SKM-1 (cell line): ENCODE results near the gene SFXN3.

Source experiments
- DNase-seq: peaks from one replicate; lab custom pipeline; 2025; ENCODE audit not compliant: unreplicated experiment; lab: John Stamatoyannopoulos, UW

Gene SFXN3, protein sequence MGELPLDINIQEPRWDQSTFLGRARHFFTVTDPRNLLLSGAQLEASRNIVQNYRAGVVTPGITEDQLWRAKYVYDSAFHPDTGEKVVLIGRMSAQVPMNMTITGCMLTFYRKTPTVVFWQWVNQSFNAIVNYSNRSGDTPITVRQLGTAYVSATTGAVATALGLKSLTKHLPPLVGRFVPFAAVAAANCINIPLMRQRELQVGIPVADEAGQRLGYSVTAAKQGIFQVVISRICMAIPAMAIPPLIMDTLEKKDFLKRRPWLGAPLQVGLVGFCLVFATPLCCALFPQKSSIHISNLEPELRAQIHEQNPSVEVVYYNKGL

DNA sequence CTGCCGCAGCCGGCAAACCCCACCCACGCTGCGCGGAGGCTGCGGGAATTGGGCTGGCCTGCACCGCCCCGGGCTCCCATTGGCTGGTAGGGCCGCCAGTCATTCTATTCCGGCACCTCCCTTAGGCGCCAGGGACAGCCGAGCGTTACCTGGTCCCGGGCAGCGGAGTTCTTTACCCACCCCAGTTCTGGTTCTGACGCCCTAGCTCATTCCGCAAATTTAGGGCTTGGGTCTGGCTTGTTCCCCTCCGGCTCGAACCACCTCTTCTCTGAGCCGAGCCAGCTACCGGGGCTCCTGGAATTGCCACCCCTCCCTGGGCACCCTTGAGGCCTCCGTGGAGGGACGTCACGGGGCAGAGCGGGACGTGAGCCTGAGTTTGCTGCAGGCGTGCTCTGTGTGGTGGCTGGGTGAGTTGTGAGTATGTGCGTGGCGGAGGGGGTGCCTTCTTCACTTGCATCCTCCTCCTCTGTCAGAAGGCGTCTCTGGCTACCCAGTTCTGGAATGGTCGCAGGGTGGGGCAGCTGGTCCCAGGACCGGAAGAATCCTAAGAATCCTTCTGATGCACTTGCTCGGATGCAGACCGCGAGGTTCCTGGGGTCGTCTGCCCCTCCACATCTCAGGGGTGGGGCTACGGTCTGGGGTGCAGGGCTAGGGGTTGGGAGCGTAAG lies at the start of gene SFXN3, which contains the start of gene PDZD7:
TSS of gene SFXN3 (plus strand) at position 107 of the 668 bp plus-strand sequence. CDS start 3,461 bp downstream, outside the sequence.
TSS of gene PDZD7 (minus strand) at position 2 of the 668 bp plus-strand sequence. CDS start 910 bp downstream, outside the sequence.
- peak; percentile 85 for DNase-seq

DNA sequence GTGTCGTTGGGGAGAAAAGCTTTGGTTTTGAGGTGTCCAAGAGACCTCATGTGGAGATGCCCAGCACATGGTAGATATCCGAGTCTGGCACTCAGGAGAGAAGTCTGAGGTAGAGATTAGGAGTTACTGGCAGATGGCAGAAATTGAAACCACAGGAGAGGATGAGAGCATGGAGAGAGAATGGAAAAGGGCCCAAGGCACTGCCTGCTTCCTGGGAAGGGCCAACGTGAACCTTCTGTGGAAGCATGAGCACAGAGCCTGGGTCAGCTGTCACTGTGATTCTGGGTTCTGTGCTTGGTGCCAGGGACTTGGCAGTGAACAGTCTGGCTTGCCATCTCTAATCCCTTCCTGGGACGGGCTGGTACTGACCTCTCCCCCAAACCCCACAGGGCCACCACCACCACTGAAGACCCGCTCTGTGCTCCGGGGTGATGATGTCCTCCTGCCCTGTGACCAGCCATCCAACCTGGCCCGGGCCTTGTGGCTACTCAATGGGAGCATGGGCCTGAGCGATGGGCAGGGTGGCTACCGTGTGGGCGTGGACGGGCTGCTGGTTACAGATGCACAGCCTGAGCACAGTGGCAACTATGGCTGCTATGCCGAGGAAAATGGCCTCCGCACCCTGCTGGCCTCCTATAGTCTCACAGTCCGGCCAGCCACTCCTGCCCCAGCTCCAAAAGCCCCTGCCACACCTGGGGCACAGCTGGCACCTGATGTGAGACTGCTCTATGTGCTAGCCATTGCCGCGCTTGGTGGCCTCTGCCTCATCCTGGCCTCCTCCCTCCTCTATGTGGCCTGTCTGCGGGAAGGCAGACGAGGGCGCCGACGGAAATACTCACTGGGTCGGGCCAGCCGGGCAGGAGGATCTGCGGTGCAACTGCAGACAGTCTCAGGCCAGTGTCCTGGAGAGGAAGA lies 47.9 kb upstream of the SFXN3 start:
- DNase-seq = no peak

DNA sequence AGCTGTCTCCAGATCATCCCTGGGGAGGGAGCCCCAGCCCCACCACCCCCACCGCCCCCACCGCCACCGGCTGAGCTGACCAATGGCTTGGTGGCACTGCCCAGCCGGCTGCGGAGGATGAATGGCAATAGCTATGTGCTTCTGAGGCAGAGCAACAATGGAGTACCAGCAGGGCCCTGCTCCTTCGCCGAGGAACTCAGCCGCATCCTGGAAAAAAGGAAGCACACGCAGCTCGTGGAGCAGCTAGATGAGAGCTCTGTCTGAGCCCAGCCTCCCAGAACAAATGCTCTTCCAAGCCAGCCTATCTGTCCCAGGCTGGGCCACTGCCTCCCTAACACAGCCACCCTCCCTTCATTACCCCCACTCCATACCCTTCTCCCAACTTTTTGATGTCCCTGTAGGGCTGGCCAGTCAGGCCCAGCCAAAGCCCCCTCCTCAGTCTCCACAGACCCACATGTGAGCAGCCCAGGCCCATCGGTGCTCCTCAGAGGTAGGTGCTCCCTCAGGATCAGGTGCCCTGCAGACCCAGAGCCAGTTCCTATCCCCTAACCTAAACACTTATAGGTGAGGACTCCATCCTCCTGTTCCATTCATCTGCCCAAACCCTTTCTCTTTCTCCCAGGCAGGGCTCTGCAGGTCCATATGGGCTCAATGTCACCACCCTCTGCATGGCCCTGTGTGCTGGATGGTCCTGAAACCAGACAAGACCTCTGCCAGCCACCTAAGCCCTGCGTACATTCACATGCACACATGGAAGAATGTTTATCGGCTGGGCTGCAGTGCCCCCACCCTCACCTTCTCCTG lies 47.0 kb upstream of the SFXN3 start:
- DNase-seq = no peak

DNA sequence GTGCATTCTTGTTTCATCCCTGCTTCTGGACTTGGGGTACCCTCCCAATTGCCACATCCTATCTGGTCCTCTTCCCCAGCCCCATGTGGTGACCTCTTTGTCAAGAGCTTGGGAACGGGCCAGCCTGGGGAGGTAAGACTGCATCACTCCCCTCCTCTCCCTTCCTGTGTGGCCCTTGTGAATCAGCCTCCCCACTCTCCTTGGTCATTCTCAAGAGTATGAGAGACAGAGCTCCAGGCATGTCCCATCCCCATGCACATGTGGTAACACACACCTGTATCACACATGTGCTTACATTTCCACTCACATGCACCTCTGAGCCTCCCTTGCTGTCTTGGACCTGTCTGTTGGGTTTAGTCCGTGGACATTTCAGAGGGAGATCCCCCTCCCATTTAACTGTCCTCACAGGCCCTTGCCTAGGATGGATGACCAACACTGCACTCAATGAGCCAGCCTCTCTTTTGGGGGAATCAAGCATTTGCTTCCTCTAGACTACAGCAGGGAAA lies 46.3 kb upstream of the SFXN3 start:
- DNase-seq = no peak

DNA sequence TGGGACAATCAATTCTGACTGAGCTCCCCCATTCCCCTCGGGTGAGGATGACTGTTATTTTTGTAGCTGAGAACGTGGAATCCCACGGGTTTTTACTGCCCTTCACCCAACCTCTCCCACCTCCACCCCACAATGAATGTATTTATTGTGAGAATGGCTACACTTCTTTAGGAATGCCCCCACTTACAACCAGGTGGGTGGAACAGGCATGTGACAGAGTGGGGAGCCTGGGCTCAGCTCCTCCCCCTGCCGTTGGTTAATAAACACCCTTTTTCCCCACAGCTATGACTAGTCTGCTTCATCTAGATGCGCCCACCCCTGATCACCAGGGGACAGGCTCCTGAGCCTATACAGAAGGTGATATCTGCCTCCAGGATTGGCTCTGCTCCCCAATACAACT lies 45.7 kb upstream of the SFXN3 start:
- DNase-seq = no peak

DNA sequence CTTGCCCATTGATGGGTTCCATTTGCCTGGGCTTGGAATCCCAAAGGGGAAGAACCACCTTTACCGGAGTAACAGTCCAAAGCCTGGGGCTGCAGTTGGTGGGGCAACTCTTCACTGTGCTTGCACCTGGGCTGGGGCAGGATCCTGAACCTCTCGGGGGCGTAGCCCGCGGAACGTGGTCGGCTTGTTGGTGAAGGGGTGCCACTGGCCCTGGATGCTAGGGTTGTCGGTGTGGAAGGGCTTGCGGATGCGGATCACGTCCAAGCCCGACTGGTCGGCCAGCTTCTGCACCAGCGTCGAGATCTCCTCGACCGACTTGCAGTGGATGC lies 44.4 kb upstream of the SFXN3 start:
- DNase-seq = no peak

DNA sequence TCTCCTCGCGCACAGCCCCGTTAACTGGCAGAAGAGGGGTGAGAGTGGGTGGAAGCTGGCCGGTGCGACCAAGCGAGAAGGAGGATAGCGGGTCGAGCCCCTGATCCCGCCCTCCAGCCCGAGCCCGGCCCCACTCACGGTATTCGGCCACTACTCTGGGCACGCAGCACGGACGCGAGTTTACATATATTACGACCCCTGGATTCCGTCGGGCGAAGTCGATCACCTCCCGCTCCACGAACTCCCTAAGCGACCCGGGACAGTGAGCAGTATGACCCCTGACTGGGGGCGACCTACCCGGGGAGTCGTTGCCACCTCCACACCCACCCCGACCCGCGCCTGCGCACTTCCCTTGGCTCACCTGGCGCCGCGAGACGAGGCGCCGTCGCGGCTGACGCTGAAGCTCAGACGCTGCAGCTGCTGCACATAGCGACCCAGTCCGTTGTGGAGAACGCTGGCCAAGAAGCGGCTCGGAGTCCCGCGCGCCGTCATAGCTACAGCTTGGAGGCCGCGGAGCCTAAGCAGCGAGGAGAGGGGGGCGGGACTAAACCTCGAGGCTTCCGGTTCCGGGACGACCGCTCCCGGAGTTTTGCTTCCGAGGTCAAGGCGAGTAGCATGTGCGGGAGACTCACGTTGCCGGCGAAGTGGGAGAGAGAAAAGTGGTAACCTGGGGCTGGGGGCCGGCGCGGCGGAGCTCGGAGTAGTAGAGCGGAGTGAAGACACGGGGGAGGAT lies 43.9 kb upstream of the SFXN3 start, which contains the start of the genes MRPL43 and TWNK:
TSS of gene MRPL43 (minus strand) at position 546 of the 733 bp plus-strand sequence. CDS start at position 492, 54 bp downstream.
TSS of gene TWNK (plus strand) at position 592 of the 733 bp plus-strand sequence. CDS start 668 bp downstream, outside the sequence.
- peak; percentile 72 for DNase-seq

DNA sequence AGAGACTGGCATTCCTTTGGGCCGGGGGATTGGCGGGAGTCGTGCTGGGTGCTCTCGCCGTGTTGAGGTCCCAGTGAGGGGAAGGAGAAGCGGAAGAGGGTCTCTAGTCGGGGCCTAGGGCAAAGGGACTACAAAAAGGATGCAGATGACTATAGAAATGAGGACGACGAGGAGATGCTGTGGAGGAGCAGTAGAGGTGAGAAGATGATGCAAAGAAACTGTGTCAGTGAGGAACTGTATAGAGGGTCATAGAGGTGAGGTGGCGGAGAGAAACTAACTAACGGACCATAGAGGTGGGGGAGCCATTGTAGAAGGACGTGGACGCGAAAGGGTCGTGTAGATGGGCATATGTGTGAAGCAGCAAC lies 43.4 kb upstream of the SFXN3 start:
- no peak for DNase-seq

DNA sequence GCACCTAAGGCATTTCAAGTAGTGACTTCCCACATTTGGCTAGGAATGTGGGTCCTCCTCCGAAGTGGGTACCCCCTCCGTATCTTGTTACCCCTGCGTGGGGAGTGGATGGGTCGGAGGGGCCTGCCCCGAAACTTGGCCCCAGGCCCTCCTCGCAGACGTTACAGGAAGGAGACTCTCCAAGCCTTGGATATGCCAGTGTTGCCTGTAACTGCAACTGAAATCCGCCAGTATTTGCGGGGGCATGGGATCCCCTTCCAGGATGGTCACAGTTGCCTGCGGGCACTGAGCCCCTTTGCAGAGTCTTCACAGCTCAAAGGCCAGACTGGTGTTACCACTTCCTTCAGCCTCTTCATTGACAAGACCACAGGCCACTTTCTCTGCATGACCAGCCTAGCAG lies 42.9 kb upstream of the SFXN3 start:
- DNase-seq = no peak

DNA sequence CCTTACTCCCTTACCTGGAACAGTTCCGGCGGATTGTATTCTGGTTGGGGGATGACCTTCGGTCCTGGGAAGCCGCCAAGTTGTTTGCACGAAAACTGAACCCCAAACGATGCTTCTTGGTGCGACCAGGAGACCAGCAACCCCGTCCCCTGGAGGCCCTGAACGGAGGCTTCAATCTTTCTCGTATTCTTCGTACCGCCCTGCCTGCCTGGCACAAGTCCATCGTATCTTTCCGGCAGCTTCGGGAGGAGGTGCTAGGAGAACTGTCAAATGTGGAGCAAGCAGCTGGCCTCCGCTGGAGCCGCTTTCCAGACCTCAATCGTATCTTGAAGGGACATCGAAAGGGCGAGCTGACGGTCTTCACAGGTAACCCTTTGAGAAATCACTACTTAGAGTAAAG lies 41.9 kb upstream of the SFXN3 start:
- no peak for DNase-seq

DNA sequence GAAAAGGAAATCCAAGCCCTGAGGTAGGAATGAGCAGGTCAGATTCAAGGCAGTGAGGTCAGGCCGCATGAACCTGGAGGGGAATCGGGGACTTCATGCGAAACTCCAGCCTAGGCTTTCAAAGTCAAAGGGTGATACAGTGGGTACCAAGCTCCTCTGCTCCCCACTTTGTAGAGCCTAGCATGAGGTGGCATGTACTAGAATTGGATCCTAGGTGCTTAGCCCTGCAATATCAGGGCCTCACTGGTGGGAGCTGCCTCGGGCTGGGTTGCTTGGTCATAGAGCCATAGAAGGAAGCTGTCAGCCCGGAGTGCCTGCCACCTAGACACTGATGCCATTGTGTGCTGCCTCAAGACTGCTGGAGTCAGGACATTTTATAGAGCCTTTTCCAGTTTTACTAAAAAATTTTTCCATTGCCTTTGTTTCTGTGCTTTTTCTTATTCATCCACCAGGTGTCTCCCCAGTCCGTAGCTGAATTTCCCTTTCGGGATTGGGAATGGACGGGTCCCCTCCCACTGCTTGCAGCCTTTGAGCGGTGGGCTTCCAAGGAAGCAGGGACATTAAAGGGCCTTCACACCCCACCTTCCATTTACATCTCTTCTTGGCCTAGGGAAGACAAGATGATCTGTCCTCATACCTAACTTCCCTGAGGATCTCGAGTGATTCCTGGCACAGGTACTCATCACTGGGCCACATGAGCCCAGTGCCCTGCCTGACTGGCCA lies 36.9 kb upstream of the SFXN3 start:
- DNase-seq = no peak

DNA sequence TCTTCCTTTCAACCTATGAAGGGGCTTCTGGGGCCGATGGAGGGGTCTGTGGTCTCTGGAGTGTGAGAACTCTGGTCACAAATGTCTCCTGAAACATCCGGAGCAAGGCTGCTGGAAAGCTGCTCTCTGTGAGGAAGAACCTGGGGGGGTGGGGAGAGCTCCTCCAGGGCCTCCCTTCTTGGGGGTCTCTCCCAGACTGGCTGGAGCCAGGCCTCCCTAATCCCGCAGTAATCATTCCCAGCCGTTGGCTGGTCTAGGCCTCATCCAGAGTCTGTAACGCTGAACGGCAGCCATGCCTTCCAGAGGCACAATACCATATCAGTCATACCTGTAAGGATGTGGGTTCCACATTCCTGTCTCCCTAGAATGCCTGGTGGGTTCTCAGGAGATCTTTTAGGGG lies 35.9 kb upstream of the SFXN3 start:
- DNase-seq = no peak

DNA sequence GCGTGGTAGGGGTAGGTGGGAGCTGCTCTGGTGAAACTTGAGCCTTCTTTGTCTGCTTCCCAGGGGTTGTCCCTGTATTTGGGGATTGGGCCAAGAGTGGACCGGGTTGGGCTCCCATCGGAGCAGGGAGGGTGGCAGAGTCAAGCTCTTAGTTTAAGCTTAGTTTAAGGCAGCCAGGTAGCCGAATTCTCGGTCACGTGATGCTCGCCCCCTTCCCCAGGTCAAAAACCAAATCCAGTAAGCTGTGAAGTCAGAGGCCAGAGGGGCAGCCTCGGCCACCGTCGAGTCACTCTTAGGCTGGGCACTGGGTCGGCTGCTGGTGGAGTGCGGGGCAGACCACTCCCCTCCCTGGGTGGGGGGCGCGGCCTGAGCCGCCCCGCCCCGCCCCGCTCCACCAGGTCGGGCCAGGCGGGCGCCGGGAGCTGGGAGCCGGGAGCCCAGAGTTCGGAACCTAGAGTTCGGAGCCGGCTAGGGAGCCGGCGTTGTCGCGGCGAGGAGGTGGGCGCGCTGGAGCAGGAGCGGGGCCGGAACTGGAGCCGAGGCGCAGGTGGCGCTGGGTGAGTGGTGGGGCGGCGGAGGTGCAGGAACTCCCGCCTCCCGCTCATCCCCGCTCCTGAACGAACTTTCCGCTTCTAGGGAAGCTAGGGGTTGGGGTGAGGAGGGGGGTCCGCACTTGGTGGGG lies 34.2 kb upstream of the SFXN3 start:
- no peak for DNase-seq

DNA sequence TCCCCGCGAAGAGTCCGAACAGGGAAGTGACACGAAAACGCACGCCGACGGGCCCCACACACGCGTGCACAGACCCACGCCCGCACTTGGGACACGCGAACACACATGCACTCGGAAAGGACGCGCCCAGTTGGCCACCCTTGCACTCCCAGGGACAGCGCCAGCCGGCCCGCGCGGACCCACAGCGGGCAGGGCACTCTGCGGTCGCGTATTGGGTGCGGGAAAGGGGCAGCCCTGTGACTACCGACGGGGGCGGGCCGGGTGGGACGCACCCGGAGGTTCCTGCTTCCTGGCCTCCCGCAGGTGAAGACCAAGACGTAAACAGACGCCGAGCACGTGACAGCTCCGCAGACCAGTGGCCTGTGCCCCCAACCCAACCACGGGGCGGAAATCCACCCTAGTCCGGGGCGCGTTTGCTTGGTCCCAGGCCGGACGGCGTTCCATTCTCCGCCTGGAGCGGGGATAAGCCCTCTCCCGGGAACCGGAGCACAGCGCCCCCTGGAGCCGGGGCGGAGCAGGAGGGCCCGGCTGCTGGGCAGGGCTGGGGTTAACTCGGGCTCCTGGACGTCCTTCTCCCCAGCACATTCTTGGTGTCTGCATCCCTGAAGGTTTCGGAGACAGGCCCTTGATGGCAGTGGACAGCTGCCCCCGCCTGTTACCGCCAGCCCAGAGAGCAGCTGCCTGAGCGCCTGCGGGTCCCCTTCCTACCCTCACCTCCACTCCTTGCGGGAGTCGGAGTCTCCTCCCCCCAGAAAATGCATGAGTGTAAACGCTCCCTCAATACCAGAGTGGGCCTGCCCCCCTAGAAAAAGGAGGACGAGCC lies 33.5 kb upstream of the SFXN3 start:
- DNase-seq = peak; percentile 69

DNA sequence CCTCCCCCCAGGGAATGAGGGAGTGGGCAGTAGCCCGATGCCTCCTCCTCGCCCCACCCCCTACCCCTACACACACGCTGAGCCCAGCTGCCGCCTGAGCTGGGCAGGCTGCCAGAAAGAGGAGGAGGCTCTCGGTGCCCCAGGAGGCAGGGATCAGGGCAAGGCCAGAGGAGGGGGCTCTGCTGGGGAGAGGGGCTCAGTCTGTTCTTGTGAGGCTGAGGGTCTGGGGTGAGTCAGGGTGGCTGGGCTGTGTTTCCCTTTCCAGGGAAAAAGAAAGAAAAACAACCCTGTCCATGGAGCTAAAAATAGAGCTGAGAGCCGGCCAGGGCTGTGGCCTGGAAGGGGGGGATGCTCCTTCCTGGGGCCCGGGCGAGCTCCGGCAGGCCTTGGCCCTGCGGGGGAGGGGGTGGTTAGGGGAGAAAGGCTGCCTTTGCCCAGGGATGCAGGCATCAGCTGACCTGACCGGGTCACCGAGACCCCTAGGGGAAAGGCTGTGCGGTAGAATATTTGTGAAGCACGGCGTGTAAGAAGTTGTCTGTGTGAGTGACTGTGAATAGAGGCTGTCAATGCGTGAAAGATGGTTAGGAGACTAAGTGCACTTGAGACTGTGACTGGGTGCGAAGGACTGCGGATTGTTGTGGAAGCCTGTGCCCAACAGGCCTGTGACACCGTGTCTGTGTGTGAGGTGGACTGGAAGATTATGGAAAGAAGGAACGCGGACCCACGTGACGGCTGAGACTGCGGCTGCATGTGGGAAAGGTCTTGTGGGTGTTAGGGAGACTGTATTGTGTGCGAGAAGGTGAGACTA lies 32.6 kb upstream of the SFXN3 start:
- DNase-seq = peak; percentile 16

DNA sequence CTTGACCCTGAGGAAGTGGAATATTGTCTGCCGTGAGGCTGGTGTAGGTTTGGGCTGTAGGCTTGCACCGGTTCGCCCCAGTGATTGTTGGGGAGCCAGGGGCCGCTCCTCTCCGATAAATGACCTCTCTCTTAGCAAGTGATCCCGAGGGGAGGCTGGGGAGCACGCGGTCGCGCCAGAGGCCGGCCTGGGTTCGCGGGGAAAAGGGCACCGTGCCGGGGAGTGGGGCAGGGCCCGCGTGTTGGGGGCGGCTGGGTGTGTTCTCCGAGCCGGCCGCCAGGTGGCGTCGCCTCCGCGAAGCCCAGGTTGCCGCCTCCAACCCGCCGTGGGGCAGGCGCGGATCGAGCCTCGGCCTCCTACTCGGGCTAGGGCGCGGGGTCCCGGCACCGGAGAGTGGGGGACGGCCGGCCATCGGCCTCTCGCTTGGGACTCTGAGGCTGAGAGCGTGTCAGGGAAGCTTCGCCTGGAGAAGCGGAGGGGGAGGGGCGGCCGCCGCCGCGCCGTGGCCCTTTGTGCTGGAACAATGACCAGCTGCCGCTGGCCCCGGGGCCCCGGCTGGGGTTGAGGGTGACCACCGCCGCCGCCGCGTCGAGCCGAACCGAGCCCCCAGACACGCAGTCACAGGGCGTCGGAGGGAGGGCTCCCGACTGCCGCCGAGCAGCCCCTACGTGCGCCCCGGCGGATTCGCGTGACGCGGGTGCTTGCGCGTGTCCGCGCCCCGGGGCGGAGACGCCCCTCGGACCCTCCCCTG lies 31.9 kb upstream of the SFXN3 start:
- peak; percentile 8 for DNase-seq
